GM15510 (cell line): ENCODE measurements around the gene KHSRP.

ENCODE experiments used
- POLR2A ChIP-seq: IDR thresholded peaks from 3 replicates; pipeline ENCODE4 v1.6.1; 2011; ENCODE audit warnings: borderline replicate concordance; ENCODE audit not compliant: insufficient read length; ENCODE audit errors: extremely low read depth

Gene KHSRP

DNA sequence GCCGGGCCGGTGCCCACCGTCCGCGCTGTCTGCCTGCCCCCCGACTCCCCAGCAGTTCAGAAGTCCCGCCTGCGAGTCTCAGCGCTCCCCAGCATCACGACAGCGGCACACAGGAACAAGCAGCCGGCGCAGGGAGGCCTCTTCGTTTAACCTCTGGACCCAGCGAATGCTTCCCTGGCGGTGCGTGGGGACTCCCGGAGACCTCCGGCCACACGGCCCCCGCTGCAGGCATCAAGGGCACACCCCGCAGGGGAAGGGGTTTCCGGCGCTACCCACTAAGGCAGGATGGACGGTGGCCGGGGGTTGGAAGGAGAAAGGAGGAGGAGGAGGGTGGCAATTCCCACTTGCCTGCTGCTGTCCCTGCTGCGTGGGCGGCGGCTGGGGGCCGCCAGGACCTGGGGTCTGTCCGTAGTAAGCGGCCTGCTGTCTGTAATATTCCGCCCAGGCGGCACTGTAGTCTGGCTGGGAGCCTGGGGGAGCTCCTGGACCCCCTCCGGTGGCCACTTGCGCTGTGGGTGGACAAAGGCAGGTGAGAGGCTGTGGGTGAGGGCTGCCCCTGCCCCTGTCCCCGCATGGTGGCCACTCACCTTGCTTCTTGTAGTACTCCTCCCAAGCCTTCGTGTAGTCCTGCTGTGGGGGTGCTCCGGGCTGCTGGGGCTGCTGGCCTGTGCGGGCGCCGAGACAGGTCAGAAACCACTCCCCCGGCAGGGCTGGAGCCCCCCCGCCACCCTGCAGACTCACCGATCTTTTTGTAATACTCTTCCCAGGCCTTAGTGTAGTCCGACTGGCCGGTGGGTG, 9.6 kb downstream of the KHSRP start:
- TF ChIP-seq POLR2A, result no peak

DNA sequence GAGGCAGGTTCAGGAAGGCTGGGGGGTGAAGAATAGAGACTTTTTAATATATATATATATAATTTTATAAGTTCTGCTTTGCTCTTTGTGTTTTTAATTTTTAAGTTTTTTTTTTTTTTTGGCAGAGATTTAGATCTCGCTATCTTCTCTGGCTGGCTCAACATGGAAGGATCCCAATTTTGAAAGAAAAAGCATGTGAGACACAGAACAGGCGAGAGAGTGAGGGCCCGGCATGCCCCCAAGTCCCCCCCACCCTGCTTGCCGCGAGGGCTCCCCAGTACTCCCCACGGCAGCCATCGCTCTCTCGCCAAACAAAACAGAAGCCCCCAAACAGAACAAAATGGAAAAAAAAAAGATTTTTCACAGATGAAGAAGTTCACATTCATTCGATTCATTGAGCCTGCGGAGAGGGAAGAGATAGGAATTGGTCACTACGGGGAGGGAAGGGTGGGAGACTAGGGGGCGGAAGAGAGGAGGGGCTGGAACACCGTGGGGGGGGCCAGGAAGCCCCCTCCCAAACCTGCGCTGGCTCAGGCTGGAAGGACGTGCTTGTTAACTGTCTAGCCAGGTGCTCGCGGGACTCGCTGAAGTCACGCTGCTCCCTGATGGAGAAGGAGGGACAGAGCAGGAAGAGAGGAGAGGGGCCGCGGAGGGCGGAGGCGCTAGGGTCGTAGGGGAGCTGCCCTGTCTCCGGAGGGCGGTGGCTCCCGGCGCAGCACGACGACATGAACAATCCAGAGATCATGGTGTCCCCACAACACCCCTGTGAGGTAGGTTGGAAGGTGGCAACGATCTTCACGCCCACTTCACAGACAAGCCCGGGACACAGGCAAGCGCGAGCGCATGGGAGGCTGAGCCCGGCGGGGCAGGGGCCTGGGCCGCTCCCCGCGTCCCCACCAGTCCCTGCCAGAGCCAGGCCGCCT, 10.6 kb downstream of the KHSRP start:
- no peak for TF ChIP-seq POLR2A

- no peak for TF ChIP-seq POLR2A
Observed at GRCh38 chr19:6413291-6413690, 11.3 kb downstream of the KHSRP start.

GRCh38 chr19:6412447-6413091, 12.0 kb downstream of the KHSRP start:
- no peak for TF ChIP-seq POLR2A

- TF ChIP-seq POLR2A, result no peak
Observed at GRCh38 chr19:6412061-6412446, 12.6 kb downstream of the KHSRP start.

DNA sequence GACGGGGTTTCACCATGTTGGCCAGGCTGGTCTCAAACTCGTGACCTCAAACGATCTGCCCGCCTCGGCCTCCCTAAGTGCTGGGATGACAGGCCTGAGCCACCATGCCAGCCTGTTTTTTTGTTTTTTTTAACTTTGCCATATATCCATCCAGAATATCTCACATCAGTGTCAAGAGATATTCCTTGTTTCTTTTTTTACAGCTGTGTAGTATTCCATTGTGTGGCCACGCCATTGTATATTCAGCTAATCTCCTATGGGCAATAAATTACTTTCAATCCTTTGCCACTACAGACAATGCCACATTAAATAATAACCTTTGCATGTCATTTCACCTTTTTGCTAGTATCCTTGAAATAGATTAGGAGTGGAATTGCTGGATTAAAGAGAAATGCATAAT, 15.3 kb downstream of the KHSRP start:
- no peak for TF ChIP-seq POLR2A

GRCh38 chr19:6406401-6406800, 18.2 kb downstream of the KHSRP start:
- TF ChIP-seq POLR2A, result no peak

DNA sequence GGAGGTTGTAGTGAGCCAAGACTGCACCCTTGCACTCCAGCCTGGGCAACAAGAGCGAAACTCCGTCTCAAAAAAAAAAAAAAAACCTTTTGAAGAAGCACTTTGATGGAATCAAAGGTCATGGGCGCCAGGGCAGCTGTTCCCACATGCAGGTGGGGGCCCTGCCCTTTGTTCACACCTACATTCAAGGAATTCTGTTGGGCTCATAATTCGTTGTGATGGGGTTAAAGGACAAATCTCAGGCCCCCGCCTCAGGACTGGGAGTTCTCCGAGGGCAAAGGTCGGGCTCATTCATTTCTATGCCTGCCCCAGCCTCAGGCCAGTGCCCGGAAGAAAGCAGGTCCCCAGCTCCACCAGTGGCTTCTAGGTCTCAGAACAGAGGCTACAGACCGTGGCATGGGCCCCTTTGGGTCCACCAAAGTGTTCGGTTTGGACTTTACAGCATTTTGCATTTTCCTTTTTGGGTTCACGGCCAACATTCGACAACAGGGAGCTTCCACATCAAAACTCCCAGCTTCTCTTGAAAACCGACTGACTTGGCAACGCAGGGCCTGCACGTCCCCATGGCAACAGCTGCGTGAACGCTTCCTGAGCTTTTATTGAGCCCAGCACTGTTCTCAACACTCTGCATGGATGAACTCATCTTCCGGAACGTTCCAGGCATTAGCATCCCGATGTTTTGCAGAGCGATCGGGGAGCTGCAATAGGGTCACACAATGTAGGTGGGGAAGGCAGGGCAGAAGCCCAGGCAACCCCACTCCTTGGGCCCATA, 21.6 kb downstream of the KHSRP start:
- TF ChIP-seq POLR2A, result no peak

DNA sequence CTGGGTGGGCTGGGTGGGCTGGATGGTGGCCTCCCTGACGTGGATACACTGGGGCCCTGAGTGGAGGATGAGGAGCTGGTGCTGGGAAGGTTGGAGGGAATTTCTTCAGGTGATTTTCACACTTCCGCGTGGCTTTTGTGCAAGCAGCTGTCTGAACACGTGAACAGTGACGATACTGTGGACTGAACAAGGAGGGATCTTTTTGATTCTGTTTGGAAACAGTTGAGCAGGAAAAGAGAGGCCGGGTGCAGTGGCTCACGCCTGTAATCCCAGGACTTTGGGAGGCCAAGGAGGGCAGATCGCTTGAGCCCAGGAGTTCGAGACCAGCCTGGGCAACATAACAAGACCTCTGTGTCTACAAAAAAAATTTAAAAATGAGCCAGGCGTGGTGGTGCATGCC, 22.6 kb downstream of the KHSRP start:
- TF ChIP-seq POLR2A, result no peak

- no peak for TF ChIP-seq POLR2A
Observed at GRCh38 chr19:6396305-6396704, 28.3 kb downstream of the KHSRP start.

- TF ChIP-seq POLR2A, result no peak
Observed at GRCh38 chr19:6394831-6395230, 29.8 kb downstream of the KHSRP start.

DNA sequence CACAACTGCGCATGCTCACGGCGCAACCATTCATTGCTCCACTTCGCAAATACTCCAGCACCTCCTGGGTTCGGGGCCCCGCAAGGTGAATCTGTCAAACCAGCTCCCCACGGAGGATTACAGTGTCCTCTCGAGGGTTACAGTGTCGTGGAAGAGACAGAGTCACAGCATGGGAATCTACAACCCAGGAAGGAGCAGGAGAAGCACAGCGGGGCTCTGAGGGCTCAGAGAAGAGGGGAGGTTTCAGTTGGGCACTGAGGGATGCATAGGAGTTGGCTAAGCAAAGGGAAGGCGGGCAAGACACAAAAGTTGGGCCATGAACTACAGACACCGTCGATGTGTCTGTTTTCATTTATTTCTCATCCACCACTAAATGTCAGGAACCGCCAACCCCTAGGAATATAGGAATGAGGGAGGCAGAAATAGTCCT, 30.6 kb downstream of the KHSRP start:
- no peak for TF ChIP-seq POLR2A

- peak; percentile 60 for TF ChIP-seq POLR2A
Observed at GRCh38 chr19:6393074-6393982, 31.3 kb downstream of the KHSRP start, which contains the start of gene GTF2F1. Gene GTF2F1, minus strand, starts transcription at chr19:6393164. Its CDS starts 169 bp downstream, at chr19:6392995.
